Ovary (tissue), 3 donors: Measurements from ENCODE around the gene CR1L.

ENCODE experiments used
- POLR2A ChIP-seq: fragments of 450-650 bp; IDR thresholded peaks from one replicate; pipeline ENCODE4 v1.6.1; 2017; ENCODE audit warnings: antibody characterized with exemption, mild to moderate bottlenecking, moderate library complexity
- TF ChIP-seq, protein P1 (sequence below), 3 donors: fragments of 450-650 bp in 2 of 3; fragments of 200-600 bp in 1 of 3; IDR thresholded peaks; one replicate each; pipeline versions ENCODE4 v1.5.1 to v1.8.0; 2016 to 2022; ENCODE audit warnings: antibody characterized with exemption in 3 of 3, mild to moderate bottlenecking in 1 of 3
- donor health status: DM: no; HTN: no; CAD: no.

GRCh38 chr1:207647671-207648333 is 2.9 kb downstream of the CR1L start:
- TF ChIP-seq, protein P1, sequence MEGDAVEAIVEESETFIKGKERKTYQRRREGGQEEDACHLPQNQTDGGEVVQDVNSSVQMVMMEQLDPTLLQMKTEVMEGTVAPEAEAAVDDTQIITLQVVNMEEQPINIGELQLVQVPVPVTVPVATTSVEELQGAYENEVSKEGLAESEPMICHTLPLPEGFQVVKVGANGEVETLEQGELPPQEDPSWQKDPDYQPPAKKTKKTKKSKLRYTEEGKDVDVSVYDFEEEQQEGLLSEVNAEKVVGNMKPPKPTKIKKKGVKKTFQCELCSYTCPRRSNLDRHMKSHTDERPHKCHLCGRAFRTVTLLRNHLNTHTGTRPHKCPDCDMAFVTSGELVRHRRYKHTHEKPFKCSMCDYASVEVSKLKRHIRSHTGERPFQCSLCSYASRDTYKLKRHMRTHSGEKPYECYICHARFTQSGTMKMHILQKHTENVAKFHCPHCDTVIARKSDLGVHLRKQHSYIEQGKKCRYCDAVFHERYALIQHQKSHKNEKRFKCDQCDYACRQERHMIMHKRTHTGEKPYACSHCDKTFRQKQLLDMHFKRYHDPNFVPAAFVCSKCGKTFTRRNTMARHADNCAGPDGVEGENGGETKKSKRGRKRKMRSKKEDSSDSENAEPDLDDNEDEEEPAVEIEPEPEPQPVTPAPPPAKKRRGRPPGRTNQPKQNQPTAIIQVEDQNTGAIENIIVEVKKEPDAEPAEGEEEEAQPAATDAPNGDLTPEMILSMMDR (IDR thresholded peaks at IDR 0.05) = no peak
- no peak for TF ChIP-seq POLR2A
